GDM1 (cell line): ENCODE measurements around the gene ARID3B.
"Not testable (repeated sequence)": the region's sequence is repeated elsewhere in the genome, so short reads cannot be mapped to it uniquely, and the experiment has no call there.

Source experiments
- DNase-seq: peaks from one replicate; lab custom pipeline; 2025; lab: John Stamatoyannopoulos, UW

The ARID3B gene

GRCh38 chr15:74537736-74538135 is 3.3 kb upstream of the ARID3B start:
- no peak for DNase-seq

GRCh38 chr15:74539521-74539920 is 1.5 kb upstream of the ARID3B start:
- DNase-seq: not testable (repeated sequence)

GRCh38 chr15:74540161-74540760 is 759 bp upstream of the ARID3B start:
- DNase-seq: no peak

- DNase-seq: peak; percentile 34
Measured at GRCh38 chr15:74541494-74542165, 610 bp downstream of the ARID3B start.

DNA sequence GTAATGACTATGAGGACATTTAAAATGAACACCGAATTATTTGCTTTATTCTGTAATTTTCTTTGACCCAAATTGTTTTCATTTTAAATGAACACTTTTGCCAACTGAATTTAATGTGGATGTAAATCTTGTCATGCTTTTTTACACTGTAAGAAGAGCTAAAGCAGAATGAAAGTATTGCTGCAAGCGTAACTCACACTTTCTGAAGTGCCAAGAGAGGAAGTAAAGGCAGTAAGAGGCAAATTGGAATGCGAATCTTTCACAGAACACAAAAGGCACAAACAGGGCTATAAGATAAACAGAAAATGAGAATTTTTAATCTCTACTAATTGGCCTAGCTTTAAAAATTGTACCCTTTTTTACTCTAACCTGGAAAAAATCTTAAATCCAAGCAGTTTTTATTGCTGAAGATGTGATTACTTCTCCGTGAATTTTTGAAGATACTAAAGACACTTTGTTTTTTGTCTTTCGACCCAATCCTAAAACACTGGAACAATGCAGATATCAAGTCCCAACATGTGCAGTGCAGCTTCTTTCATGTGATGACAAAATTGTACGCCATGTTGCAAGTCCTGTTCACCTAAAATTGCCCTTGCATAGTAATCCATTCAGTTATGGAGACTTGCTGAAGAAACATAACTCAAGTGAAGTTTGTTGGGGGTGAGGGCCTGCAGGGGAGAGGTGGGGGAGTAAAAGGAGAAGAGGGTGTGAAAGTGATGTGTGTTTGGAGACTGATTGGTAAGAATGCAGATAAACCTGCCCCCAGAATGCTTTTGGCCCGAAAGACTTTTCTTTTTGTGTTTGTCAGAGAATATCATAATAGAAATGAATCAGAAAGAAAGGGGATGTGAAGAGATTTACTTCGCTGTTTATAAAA is 1.4 kb downstream of the ARID3B start:
- no peak for DNase-seq

- no peak for DNase-seq
Measured at GRCh38 chr15:74543043-74543422, 2.0 kb downstream of the ARID3B start.

GRCh38 chr15:74543583-74543982 is 2.6 kb downstream of the ARID3B start:
- DNase-seq: no peak

DNA sequence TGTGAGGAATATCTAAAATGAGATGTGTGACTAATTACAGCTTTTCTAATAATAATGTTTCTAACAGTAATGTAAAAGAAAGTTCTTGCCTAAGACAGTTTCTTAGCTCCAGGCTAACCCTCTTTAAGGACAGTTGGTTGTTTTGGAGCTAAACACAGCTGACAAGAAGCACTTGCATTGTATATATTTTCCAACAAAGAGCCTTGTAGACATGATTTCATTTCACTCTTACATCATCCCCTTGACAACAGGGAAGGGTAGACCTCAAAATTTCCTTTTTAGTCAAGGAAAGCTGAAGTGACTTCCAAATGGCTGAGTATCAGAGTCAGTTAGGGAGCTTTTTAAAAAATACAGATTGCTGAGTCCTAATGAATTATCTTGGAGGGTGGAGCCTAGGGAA is 4.1 kb downstream of the ARID3B start:
- no peak for DNase-seq

GRCh38 chr15:74545776-74546656 is 5.0 kb downstream of the ARID3B start:
- DNase-seq: peak; percentile 92

DNA sequence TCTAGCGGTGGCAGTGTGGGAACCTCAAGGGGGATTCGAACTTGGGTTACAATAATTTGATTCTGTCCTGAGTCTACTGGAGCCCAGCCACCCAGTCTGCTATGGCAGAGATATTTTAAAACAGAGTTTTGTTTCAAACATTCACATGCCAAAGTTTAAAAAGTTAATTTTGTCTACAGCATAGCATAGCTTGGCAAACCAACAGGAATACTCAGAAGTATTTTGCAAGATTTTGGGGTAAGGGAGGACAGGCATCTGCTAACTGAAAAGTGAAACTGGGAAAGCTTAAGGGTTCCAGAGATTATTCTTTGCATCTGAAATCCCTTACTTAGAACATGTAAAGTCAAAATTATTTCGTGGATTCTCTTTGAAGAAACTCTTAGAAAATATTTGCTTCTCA is 6.6 kb downstream of the ARID3B start:
- DNase-seq: no peak

- no peak for DNase-seq
Measured at GRCh38 chr15:74548241-74548640, 7.2 kb downstream of the ARID3B start.

- DNase-seq: no peak
Measured at GRCh38 chr15:74549816-74550215, 8.8 kb downstream of the ARID3B start.

- no peak for DNase-seq
Measured at GRCh38 chr15:74551714-74552113, 10.7 kb downstream of the ARID3B start.

DNA sequence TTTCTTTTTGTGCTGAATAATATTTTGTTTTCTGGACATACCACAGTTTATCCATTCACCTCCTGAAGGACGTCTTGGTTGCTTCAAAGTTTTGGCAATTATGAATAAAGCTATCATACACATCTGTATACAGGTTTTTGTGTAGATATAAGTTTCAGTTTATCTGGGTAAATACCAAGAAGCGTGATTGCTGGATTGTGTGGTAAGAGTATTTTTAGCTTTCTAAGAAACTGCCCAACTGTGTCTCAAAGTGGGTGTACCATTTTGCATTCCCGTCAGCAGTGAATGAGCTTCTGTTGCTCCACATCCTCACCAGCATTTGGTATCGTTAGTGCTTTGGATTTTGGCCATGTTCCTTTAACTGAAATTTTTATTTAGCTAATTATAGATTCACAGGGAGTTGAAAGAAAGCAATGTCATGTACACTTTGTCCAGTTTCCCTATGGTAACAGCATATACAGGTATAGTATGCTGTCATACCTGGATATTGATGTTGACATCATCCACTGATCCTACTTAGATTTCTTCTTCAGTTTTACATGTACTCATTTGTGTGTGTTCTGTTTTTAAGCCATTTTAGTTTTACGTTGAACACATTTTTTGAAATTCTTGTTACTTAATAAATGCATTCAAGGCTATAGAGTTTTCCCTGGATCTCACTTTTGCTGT is 11.9 kb downstream of the ARID3B start:
- DNase-seq: no peak

DNA sequence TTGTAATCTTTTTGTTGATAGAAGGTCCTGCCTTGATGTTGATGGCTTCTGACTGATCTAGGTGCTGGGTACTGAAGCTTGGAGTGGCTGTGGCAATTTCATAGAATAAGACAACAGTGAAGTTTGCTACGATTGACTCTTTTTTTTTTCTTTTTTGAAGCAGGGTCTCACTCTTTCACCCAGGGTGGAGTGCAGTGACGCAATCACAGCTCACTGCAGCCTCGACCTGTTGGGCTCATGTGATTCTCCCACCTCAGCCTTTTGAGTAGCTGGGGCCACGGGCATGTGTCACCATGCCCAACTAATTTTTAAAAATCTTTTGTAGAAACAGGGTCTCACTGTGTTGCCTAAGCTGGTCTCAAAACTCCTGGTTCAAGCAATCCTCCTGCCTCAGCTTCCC is 14.2 kb downstream of the ARID3B start:
- DNase-seq: no peak

DNA sequence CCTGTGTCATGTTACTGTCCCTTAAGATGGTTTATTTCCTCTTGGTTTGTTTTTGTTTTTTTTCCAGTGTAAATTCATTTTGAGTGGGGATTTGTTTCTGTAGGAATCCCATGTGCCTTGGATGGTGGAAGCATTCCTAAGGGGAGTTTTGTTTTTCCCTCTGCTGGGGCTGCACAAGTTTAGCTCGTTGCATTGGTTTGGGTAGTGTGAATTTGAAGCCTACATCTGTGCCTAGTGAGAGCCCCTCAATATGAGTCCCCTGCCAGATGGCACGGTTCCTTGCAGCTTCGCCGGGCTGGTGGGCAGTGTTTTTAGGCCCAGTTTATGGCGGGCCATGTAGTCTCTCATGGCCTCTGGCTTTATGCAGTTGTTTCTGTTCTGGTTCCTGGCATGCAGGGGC is 17.7 kb downstream of the ARID3B start:
- no peak for DNase-seq

DNA sequence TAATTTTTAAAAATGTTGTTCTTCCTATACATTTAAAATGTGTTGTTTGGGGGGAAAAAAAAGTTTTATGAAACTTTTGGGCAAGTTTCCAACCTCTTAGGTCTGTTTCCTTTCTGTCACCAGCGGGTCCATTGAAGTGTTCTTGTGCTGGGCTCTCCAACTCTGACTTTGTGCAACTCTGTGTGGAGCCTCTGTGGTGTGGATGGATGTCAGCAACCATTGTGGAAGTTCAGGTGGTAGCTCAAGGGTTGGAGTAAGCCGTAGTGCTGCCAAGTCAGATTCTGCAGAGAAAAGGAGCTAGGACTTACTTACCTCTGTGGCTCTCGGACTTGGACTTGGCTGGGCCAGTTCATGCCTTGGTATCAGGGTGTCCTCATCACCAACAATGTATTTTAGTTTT is 22.4 kb downstream of the ARID3B start:
- no peak for DNase-seq

GRCh38 chr15:74564182-74564581 is 23.2 kb downstream of the ARID3B start:
- no peak for DNase-seq

DNA sequence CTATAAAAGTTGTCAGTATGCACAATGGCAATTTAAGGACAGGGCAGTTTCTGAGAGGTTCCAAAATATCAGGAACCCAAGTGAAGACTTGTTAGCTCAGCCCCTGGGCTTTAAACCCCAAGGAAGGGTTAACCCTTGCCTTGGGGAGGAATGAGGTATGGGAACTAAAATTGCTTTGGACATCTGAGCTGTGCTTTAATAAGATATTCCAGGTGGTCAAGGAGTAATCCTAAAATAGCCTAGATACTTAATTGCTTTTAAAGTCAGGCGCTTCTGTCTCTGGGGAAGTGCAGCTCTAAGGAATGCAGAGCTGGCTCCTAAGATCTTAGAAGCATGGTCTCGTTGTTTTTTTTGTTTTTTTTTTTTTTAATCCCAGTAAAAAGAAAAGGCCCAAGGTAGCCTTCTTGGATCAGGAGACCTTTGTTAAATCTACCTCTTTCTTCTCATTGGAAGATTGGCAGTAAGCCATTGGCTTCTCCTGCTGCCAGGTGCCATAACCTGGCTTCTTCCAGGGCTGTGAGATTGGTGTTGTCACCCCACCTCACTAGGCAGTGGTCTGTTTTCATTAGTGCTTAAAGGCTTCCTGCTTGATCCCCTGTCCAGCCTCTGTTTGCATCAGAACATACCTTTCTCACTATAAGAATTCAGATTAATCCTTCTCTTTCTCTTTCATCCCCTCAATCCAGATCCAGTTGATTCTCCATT is 24.5 kb downstream of the ARID3B start:
- DNase-seq: no peak

DNA sequence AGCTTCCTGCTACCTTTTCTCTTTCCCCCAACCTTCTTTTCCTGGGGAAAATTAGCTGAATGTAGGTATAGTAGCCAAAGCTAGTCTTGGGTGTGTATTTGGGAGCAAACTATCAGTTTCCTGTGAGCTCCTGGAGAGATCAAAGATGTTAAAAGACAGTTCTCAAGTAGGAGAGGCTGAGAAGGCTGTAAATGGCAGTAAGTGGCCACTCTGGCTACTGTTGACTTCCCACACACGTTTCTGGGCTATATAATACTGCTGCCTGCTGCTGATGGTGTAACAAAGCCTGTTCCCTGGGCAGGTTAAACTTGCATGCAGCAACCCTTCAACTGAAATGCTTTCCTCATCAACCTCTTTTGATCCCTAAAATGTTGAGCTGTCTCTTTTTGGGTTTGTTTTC is 27.6 kb downstream of the ARID3B start:
- no peak for DNase-seq

- DNase-seq: no peak
Measured at GRCh38 chr15:74569731-74570070, 28.7 kb downstream of the ARID3B start.
